ENCODE measurements around the gene CPLX1.
"Not testable (repeated sequence)": the region's sequence is repeated elsewhere in the genome, so short reads cannot be mapped to it uniquely, and the experiment has no call there.

Gene CPLX1

DNA sequence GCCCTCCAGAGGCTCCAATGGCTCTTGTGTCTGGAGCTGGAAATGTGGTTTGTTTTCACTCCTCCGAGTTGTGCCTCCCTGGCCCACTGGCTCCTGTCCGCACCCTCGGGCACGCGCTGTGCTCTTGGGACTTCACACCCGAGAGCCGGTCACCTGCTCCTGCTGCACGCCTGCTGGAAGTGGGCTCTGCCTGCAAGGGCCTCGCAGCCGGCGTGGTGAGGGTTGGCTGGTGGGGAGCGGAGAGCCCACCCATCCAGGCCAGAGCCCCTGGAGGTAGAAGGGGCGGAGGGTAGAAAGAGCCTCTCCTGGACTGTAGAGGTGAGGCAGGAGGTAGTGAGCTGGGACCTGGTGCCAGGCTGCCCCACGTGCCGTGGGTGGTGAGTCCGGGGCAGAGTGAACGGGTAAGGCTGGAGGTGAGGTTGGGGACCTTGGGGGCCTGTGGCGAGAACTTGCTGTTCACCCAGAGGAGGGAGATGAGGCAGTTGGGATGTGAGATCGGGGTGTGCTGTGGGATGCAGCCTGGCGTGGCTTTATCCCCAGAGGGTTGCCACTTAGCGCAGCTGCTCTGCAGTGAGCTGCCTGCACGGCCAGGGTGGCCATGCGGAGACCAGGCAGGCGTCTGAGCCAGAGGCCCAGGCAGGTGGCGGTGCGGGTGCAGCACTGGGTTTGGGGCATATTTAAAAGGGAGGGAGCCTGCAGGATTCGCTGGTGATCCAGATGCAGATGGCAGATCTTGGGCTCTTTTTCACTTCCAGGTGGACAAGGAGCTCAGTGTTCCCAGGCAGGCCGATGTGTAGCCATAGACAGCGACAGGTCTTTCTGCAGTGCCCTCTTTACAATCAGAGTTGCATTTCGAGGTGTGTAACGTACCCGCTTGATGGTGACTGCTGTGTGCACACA is 71.5 kb downstream of the CPLX1 start:
- DNase-seq (ENCODE audit: low read depth), result no peak

DNA sequence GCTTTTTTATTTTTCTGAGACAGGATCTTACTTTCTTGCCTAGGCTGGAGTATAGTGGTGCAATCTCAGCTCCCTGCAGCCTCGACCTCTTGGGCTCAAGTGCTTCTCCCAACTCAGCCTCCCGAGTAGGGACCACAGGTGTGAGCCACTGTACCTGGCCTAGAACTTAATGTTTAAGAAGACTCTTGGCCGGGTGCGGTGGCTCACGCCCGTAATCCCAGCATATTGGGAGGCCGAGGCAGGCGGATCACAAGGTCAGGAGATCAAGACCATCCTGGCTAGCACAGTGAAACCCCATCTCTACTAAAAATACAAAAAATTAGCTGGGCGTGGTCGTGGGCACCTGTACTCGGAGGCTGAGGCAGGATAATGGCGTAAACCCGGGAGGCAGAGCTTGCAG is 72.7 kb downstream of the CPLX1 start:
- not testable (repeated sequence) for DNase-seq (ENCODE audit: low read depth)

- no peak for DNase-seq (ENCODE audit: low read depth)
These were observed 73.6 kb downstream of the CPLX1 start for GRCh38 chr4:752196-752861.

DNA sequence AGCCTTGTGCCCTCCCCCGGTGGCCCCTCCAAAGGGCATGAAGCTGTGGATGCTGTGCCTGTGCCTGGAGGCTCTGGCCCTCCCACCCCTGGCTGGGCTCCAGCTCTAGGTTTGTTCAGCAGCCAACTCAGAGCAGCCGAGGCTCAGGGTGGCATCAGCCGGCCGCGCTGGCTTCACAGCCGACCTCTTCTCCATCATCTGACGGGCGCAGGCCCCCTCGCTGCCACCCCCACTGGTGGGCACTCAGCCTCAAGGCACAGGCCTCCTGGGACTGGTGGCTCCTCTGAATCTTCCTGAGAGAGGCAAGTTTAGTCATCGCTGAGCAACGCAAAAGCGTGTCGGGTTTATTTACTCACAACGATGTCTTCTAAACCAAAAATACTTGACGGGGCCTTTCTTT is 74.3 kb downstream of the CPLX1 start:
- DNase-seq (ENCODE audit: low read depth), result no peak

DNA sequence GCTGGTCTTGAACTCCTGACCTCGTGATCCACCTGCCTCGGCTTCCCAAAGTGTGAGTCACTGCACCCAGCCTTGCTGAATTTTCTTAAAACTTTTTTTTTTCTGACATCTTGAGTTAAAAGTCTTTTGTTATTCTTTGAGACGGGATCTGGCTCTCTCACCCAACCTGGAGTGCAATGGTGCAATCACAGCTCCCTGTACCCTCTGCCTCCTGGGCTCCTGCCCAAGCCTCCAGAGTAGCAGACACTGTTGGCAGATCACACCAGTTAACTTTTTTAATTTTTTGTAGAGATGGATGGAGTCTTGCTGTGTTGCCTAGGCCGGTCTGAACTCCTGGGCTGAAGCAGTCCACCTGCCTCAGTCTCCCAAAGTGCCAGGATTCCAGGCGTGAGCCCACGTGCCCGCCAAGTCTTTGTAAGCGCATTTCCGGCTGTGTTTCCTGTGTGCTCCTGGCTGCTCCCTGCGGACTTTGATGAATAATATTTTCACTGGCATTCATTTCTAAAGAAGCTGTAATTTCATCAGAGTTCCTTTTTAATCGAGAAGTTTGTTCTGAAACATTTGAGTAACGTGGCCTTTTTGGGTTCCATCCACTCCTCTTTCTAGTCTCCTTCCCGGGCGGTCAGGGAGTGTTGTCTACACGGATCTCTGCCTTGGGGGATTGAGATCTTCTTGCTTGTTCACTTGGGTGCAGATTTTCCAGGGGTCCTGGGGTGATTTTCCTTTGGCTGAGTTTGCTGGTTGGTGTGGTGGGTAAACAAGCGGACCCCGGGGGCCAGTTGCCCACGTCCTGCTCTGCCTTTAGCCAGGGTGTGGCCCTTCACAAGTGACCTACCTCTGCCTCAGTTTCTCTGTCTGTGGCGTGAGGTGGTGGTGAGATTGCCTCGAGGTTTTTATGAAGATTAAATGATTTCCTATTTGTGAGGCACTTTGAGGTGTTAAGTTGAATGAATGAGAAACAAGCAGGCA is 75.9 kb downstream of the CPLX1 start:
- DNase-seq (ENCODE audit: low read depth), result peak; percentile 70

DNA sequence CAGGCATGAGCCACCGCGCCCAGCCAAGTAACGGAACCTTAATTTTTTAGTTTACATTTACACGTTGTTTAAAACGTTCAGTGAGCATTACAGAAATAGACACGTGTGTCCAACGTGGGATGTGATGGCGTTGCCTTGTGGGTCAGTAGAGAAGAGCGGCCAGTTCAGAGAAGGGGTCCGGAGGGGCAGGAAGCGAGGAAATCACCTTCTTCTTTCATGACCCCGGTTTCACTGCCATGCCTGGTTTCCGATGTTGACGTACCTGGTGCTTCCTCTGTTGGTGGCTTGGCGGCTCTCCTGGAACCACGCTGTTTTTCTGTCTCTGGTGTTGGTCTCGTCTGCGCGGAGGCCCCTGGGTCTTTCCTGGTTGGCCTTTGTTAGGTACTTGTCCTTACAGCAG is 77.5 kb downstream of the CPLX1 start:
- no peak for DNase-seq (ENCODE audit: low read depth)

GRCh38 chr4:747546-748170 is 78.3 kb downstream of the CPLX1 start:
- DNase-seq (ENCODE audit: low read depth), result no peak

DNA sequence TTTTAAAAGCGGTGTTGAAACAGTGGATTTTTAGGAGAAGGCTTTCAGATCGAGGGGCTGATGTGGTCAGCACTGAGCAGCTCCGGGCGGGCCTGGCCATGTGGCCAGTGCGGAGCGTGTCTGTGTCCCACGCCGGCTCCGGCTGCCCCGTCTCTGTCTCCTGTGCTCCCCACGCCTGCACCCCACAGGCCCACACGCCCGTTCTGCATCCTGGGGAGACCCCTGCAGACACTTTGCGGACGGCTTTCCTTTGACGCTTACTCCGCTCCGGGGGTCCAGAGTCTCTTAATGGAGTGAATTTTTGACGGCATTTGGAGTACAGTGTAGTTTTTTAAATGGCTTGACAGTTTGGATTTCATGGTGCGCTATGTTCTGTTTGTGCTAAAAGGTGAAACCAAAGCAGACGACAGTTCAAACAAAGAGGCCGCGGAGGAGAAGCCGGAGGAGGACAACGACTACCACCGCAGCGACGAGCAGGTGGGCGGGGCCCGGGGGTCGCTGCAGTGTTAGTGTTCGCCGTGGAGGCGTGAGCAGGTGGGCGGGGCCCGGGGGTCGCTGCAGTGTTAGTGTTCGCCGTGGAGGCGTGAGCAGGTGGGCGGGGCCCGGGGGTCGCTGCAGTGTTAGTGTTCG is 81.6 kb downstream of the CPLX1 start:
- no peak for DNase-seq (ENCODE audit: low read depth)

DNA sequence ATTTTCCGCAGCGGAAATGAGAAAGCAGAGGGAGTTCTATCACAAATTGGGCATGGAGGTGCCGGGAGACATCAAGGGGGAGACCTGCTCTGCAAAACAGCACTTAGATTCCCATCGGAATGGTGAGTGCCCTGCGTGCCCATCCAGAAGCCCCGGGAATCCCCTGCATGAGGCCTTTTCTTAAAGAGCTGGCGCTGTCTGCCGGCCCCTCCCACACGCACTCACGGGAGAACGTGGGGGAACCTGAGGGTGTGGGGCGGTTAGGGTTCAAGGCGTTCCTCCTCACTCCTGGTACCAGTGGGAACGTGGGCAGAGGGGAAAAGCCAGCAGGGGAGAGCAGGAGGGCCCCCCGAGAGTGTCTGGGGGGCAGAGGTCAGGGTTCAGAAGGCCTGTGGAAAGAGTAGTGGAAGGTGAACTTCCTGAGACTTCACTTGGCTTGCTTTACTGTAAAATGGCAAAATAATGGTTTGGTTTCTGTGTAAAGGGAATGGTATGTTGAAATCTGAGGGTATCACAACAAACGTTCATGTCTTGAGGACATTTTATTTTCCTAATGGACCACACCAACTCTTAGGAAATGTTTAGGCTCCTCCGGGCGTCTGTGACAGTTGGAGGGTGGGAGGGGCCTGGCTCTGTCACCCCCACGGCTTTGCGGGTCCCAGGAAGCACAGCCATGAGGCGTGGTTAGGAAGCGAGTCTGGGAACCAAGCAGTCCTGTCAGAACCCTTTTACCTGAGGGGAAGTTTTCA is 82.3 kb downstream of the CPLX1 start:
- DNase-seq (ENCODE audit: low read depth), result peak; percentile 55

DNA sequence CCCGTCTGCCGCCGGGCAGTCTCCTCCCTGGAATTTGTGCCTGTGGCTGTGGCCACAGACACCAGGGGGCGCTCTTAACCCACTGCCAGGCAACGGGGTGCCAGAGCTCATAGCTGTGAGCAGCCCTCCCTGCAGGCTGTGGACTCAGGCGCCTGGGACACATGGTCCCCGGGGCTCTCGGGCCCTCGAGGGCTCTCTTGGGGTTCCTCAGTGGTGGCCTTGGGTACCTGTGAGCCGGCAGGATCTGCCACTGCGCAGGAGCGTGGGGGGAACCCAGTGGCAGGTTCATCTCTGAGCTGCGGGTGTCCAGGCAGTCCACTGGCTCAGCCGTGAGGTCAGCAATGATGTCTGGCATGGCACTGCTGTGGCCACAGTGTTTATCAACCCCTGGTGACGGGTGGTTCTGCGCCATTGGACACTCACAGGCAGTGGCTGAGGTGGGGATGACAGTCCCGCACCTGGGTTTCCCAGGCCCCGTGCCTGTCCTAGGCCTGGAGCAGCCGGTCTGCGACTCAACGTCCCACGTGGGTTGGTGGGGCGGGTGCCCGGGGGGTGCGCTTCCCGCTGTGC is 83.1 kb downstream of the CPLX1 start:
- no peak for DNase-seq (ENCODE audit: low read depth)

- no peak for DNase-seq (ENCODE audit: low read depth)
These were observed 83.7 kb downstream of the CPLX1 start for GRCh38 chr4:742096-742741.

DNA sequence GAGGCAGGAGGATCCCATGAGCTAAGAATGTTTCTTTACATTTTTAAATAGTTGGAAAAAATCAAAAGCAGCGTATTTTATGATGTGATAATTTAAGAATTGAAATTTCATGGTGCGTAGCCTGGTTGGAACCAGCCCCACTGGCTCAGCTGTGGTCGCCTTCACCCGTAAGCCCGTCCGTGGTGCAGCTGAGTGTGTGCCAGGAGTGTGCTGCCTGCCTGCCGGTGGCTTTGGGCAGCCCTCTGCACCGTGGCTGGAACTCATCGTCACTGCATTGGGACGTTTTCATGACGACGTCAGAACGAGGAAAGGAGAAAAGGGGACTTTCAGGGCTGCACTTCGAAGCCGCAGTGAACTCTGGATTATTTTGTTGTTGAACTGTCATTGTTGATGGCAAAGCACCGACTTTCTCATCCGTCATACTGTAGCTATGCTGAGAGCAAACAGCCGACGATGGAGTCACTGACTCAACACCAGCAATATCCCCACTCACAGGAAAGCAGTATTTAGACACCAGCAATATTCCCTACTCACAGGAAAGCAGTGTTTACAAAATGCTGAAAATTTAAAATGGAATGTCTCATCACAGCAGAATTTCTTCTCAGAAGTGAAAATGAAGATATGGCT is 85.2 kb downstream of the CPLX1 start:
- DNase-seq (ENCODE audit: low read depth), result peak; percentile 46

DNA sequence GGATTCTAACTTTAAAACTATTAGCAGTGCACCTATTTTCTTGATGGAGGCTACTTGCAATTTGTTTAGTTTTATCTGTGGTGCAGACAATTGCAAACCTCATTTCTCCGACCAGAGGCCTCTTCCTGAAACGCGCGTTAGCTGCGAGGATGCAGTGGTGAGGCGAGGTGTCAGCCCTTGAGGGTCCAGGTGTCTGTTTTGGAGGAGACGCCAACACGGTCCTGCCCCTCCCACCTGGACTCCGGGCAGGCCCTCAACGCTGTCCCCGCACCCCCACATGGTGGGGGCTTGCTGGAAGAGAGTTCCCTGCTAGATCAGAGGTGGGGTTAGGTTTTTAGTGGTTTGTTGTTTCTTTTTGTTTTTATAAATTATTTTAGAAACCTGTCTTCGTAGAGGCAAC is 85.9 kb downstream of the CPLX1 start:
- no peak for DNase-seq (ENCODE audit: low read depth)

DNA sequence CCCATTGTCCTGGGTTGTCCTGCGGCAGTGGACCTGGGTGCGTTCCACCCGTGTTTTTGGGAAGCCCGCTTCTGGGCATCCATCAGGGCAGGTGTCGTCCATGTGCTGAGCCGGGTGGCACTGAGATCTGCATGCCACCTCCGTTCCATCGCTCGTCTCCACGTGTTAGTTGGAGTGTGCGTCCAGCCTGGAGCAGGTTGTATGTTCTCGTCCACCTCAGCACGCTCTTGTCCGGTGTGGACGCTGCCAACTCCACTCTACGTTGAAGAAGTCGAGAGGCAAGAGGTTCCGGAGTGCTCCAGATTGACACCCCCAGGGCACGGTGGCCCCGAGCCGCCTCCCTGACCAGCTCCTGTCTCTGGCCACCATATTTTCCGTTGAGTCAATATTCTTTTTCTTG is 86.4 kb downstream of the CPLX1 start:
- DNase-seq (ENCODE audit: low read depth), result no peak

DNA sequence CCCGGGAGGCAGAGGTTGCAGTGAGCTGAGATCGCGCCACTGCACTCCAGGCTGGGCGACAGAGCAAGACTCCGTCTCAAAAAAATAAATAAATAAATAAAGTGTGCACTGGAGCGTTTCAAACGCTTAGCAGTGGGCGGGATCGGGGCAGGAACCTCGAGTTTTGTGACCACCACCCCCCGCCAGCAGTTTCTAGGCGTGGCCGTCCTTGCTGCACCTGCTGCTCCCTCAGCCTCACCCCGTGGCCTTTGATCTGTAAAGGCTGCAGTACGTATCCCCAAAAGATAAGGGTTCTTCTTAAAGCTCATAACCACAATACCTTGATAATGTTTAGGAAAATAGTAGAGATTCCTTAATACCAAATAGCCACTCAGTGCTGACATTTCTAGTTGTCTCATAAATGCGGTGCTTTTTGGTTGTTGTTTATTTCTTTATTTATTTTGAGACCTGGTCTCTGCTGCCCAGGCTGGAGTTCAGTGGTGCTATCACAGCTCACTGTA is 87.1 kb downstream of the CPLX1 start:
- no peak for DNase-seq (ENCODE audit: low read depth)

GRCh38 chr4:736561-736960 is 89.4 kb downstream of the CPLX1 start:
- DNase-seq (ENCODE audit: low read depth), result not testable (repeated sequence)

GRCh38 chr4:735583-735982 is 90.3 kb downstream of the CPLX1 start:
- DNase-seq (ENCODE audit: low read depth), result no peak

Data from amniotic epithelial cell (primary cell).